ENCODE measurements around the gene IRF2. TPM values are rescaled to one million over a fixed set of nuclear protein-coding genes. Genes with fewer than 3 reads are reported as not detected.

The IRF2 gene
- total and polyA plus RNA-seq, 4 donors, result 14.1 to 49.4 (median 27.4) TPM

DNA sequence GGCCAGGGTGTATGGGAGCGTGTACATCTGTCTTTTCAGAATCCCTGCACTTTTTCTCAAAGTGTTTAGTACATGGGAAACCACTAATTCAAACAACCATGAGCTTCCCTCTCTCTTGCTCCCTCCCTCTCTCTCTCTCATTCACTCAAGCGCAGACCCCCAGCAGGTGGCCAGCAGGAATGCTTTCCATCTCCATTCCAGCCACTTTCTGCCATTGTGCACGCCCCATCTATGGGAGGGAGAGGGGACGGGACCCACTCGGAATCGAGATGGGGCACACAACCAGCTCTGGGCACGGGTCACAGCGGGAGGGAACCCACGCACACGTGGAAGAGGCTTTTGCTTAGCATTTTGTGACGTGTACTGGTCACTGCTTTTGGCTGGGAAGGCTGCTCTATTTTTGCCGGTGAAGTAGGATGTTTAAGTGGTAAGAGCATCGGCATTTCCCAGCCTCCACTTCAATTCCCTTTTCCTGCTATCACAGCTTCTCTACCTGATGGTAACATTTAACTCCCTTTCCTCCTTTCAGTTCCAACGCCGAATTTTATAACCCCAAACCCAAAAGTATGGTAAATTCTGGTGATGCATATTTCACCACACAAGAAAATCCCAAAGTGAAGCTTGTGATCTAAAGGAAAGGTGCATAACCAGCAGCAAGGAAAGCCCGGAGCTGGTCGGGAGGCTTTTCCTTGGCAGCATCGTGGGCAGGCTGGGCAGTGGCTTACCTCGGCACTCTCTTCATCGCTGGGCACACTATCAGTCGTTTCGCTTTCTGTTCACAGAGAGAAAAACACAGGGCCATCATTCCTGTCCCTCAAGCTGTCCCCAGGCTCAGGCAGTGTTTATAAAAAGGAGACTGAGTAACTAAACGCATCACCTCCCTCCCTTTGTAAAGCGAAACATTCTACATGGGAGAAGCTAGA lies 84.1 kb downstream of the IRF2 start:
- no peaks in the 10 kb centered on the region for H3K4me1 ChIP-seq (ENCODE audit: control insufficient read depth in 1 of 2, insufficient read depth in 2 of 2, low read length in 2 of 2)
- intact Hi-C loops (cut with DNase I), result loop anchor here in 1 of 2 donors (5.0 kb wide), 1 partner anchor 82 kb away; the partner anchor contains the start of gene IRF2

DNA sequence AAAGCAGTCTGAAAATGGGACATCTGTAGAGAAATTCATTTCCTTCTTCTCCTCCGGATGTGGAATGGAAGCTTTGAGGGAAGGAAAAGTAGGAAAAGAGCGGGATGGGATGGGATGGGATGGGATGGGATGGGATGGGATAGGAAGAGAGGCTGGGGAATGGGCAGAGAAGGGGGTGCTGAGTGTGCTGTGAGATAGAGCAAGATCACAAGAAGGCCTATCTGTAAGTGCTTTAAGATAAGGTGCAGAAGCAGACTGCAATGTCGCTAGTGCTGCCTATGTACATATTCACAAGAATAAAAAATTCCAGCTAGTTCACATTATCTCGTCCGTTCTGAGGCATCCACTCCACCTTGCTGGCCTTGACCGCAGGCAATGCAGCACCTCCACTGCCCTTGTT lies 86.2 kb downstream of the IRF2 start:
- 95 to 98% methylated on average over 6 of the region's 6 CpGs for WGBS, 2 donors
- no peaks in the 10 kb centered on the region for H3K27me3 ChIP-seq (ENCODE audit: control insufficient read depth in 1 of 2, insufficient read depth in 2 of 2, low read length in 1 of 2)
- no peak overlapping the region for H3K27ac ChIP-seq (ENCODE audit: low read depth in 1 of 2, low read length in 2 of 2)
- H3K4me1 ChIP-seq (ENCODE audit: control insufficient read depth in 1 of 2, insufficient read depth in 2 of 2, low read length in 2 of 2), result no peaks in the 10 kb centered on the region
- intact Hi-C loops (cut with DNase I), result loop anchor here in 1 of 2 donors (5.0 kb wide), 1 partner anchor 84 kb away; the partner anchor contains the start of gene IRF2
- ATAC-seq (ENCODE audit: low FRiP score), result no peak
- no peaks in the 10 kb centered on the region for H3K9me3 ChIP-seq (ENCODE audit: control insufficient read depth, low read length)
- peaks cover 0 to 15% of the 10 kb centered on the region in 2 donors for H3K36me3 ChIP-seq (ENCODE audit: control insufficient read depth in 1 of 2, insufficient read depth in 2 of 2, low read length in 1 of 2)
- DNase-seq, result no peak
- H3K4me3 ChIP-seq (ENCODE audit: low read length in 2 of 2), result no peak overlapping the region

More for the DNA sequence above, 84.1 kb downstream of the IRF2 start:
- Histone ChIP-seq H3K9me3 (ENCODE audit: control insufficient read depth, low read length) (no peaks in the 10 kb centered on the region), H3K27ac (ENCODE audit: low read depth in 1 of 2, low read length in 2 of 2) (no peak overlapping the region), H3K36me3 (ENCODE audit: control insufficient read depth in 1 of 2, insufficient read depth in 2 of 2, low read length in 1 of 2) (peaks cover 0 to 15% of the 10 kb centered on the region in 2 donors), H3K4me3 (ENCODE audit: low read length in 2 of 2) (no peak overlapping the region), H3K27me3 (ENCODE audit: control insufficient read depth in 1 of 2, insufficient read depth in 2 of 2, low read length in 1 of 2) (no peaks in the 10 kb centered on the region)
- ATAC-seq (ENCODE audit: low FRiP score) (no peak), DNase-seq (no peak)
- 77 to 80% methylated on average over 24 of the region's 24 CpGs for WGBS, 2 donors

DNA sequence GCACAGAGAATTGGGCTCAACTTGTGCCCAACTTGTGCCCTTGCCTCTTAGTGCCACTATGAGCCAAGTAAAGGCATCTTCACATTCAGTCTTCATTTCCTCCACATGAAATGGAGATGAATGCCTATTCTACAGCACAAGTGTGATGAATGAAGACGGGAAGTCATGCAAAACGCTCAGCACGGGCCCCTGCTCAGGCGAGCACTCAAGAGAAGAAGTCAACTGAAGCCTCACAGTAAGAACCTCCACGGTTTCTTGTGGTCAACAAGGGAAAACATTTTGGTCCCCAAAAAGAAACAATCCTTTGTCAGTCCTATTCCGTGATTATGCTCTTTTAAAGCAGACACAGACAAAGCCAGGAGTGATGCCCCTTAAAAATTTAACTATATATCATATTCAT lies 87.0 kb downstream of the IRF2 start:
- intact Hi-C loops (cut with DNase I), result loop anchor here in 1 of 2 donors (5.0 kb wide), 1 partner anchor 85 kb away; the partner anchor contains the start of gene IRF2
- no peak for ATAC-seq (ENCODE audit: low FRiP score)
- DNase-seq, result no peak
- whole genome bisulfite sequencing, 2 donors, result 92 to 96% methylated on average over 6 of the region's 6 CpGs
- no peak overlapping the region for H3K27ac ChIP-seq (ENCODE audit: low read depth in 1 of 2, low read length in 2 of 2)
- H3K27me3 ChIP-seq (ENCODE audit: control insufficient read depth in 1 of 2, insufficient read depth in 2 of 2, low read length in 1 of 2), result no peaks in the 10 kb centered on the region
- no peak overlapping the region for H3K4me3 ChIP-seq (ENCODE audit: low read length in 2 of 2)
- H3K9me3 ChIP-seq (ENCODE audit: control insufficient read depth, low read length), result no peaks in the 10 kb centered on the region
- H3K4me1 ChIP-seq (ENCODE audit: control insufficient read depth in 1 of 2, insufficient read depth in 2 of 2, low read length in 2 of 2), result no peaks in the 10 kb centered on the region
- H3K36me3 ChIP-seq (ENCODE audit: control insufficient read depth in 1 of 2, insufficient read depth in 2 of 2, low read length in 1 of 2), result peaks cover 0 to 11% of the 10 kb centered on the region in 2 donors

DNA sequence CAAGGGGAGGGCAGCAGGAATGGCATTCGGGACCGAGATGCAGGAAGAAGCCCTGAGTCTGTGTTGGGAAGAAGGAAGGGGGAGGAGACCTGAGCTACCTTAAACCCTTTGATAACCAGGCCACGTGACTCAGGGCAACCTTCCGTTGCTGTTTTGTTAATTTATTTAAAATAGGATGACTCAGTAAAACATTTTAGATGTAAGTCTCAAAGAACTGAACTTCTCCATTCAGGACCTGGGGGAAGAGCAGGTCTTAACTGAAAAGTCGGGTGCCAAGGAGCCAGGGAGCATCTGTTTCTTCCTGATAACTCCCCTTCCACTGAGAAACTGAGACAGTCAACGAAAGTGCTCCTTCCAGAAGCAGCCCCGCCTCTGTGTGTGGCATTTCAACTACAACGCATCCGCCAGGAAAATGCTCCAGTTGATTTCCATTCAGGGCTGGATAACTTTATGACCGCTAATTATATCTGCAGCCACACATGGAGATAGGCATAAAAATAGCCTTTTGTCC lies 88.0 kb downstream of the IRF2 start:
- Histone ChIP-seq H3K27ac (ENCODE audit: low read depth in 1 of 2, low read length in 2 of 2) (no peak overlapping the region), H3K4me3 (ENCODE audit: low read length in 2 of 2) (no peak overlapping the region), H3K9me3 (ENCODE audit: control insufficient read depth, low read length) (no peaks in the 10 kb centered on the region), H3K27me3 (ENCODE audit: control insufficient read depth in 1 of 2, insufficient read depth in 2 of 2, low read length in 1 of 2) (no peaks in the 10 kb centered on the region), H3K36me3 (ENCODE audit: control insufficient read depth in 1 of 2, insufficient read depth in 2 of 2, low read length in 1 of 2) (peaks cover 0 to 8% of the 10 kb centered on the region in 2 donors), H3K4me1 (ENCODE audit: control insufficient read depth in 1 of 2, insufficient read depth in 2 of 2, low read length in 2 of 2) (no peaks in the 10 kb centered on the region)
- DNase-seq (no peak), ATAC-seq (ENCODE audit: low FRiP score) (no peak)
- intact Hi-C loops (cut with DNase I), result loop anchor here in 1 of 2 donors (5.0 kb wide), 1 partner anchor 86 kb away; the partner anchor contains the start of gene IRF2
- WGBS, 2 donors, result 91% methylated on average over 10 of the region's 10 CpGs

DNA sequence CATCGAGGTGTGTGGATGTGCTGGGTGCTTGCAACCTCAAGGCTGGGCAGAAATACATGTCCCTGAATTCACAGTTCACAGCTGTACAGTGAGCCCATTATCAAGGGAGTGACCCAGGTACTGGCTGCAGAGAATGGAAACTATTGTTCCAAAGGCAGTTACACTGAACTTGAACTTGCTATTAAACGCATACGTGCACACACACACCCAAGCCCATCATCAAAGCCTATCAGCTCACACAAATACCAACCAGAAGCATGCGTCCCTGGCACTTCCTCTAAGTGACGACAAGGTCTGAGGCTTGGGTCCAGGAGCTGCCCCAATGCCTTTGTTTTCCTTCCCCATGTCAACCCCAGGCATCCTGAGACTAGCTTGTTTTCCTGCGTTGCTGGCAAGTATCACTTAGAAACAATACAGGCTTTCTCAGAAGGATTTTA lies 88.6 kb downstream of the IRF2 start:
- peaks cover 0 to 8% of the 10 kb centered on the region in 2 donors for H3K36me3 ChIP-seq (ENCODE audit: control insufficient read depth in 1 of 2, insufficient read depth in 2 of 2, low read length in 1 of 2)
- H3K27me3 ChIP-seq (ENCODE audit: control insufficient read depth in 1 of 2, insufficient read depth in 2 of 2, low read length in 1 of 2), result no peaks in the 10 kb centered on the region
- H3K9me3 ChIP-seq (ENCODE audit: control insufficient read depth, low read length), result no peaks in the 10 kb centered on the region
- ATAC-seq (ENCODE audit: low FRiP score), result peak; percentile 31
- WGBS, 2 donors, result 77 to 80% methylated on average over 6 of the region's 6 CpGs
- no peaks in the 10 kb centered on the region for H3K4me1 ChIP-seq (ENCODE audit: control insufficient read depth in 1 of 2, insufficient read depth in 2 of 2, low read length in 2 of 2)
- intact Hi-C loops (cut with DNase I), result loop anchor here in 1 of 2 donors (5.0 kb wide), 1 partner anchor 87 kb away; the partner anchor contains the start of gene IRF2
- H3K4me3 ChIP-seq (ENCODE audit: low read length in 2 of 2), result no peak overlapping the region
- DNase-seq, result peak in 1 of 2 donors; percentile 73
- peak overlapping the region in 1 of 2 donors; percentile 15 for H3K27ac ChIP-seq (ENCODE audit: low read depth in 1 of 2, low read length in 2 of 2)

DNA sequence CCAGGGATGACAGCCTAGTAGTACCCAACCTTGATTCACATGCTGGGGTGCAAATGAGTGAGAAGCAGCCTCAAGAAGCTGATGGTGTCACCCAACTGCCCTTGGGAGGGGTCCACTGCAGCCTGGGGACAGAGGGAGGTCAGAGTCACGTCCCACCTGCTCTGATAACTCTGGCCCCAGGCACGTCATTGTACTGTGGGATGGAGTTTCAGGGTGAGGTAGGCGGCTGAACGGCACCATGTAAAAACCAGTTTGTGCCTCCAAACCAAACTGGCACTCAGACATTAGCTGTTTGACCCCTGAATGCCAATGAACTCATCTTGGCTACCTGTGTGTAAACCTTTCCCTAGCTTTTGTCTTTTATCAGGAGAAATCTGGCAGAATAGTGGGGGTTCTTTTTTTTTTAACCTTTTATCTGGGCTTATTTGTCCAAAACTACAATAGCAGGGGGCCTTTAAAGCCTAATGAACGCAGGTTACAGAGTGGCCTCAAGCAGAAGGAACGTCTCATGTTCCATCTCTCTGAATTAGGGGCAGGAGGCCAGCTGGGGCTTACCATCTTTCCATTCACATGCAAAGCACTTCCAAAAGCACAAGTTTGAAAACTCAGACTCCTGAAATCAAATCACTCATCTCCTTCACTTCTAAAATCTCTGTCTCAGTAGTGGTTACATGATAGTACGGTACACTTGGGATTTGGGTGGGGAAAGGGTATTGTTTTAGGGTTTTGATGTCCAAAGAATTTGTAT lies 89.4 kb downstream of the IRF2 start:
- Histone ChIP-seq H3K36me3 (ENCODE audit: control insufficient read depth in 1 of 2, insufficient read depth in 2 of 2, low read length in 1 of 2) (peaks cover 0 to 4% of the 10 kb centered on the region in 2 donors), H3K27me3 (ENCODE audit: control insufficient read depth in 1 of 2, insufficient read depth in 2 of 2, low read length in 1 of 2) (no peaks in the 10 kb centered on the region), H3K27ac (ENCODE audit: low read depth in 1 of 2, low read length in 2 of 2) (peak overlapping the region in 1 of 2 donors; percentile 76), H3K4me1 (ENCODE audit: control insufficient read depth in 1 of 2, insufficient read depth in 2 of 2, low read length in 2 of 2) (no peaks in the 10 kb centered on the region), H3K4me3 (ENCODE audit: low read length in 2 of 2) (no peak overlapping the region), H3K9me3 (ENCODE audit: control insufficient read depth, low read length) (no peaks in the 10 kb centered on the region)
- intact Hi-C loops (cut with DNase I), result loop anchor here in 1 of 2 donors (5.0 kb wide), 1 partner anchor 87 kb away; the partner anchor contains the start of gene IRF2
- DNase-seq (no peak), ATAC-seq (ENCODE audit: low FRiP score) (peak; percentile 8)
- WGBS, 2 donors, result 71 to 76% methylated on average over 7 of the region's 7 CpGs

DNA sequence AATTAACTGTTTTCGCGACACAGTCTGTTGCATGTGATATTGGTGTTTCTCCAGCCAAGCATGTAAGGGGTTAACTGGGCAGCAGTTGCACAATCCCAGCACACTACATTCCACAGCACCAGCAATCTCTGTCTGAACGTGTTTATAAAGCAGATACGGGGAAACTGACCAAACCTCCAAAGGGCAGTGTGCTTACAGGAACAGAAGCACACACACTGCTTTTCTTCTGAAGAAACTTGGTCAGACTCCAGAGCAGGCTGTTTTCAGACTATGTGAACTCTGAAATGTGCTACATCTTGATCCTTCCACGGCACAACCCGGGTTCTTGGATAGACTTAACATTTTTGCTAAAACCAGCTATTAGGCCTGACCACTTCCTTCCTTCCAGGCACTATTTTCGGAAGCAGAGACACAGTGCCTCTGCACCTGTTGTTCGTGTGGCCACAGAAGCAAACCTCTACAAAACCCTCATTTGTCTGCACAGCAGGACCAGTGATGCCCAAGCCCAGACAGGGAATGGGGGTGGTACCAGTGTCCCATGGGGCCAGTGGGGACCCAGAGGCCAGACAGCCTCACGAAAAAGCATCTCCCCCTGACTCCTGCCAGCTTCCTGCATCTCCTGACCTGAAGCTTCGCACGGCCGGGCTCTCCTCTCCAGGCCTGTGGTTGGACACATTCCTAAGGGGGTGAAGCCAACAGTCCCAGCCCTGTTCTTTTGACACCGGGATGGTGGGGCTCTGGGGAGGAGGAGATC lies 90.1 kb downstream of the IRF2 start:
- Histone ChIP-seq H3K27me3 (ENCODE audit: control insufficient read depth in 1 of 2, insufficient read depth in 2 of 2, low read length in 1 of 2) (no peaks in the 10 kb centered on the region), H3K9me3 (ENCODE audit: control insufficient read depth, low read length) (no peaks in the 10 kb centered on the region), H3K4me3 (ENCODE audit: low read length in 2 of 2) (peak overlapping the region; percentile 29 to 54), H3K4me1 (ENCODE audit: control insufficient read depth in 1 of 2, insufficient read depth in 2 of 2, low read length in 2 of 2) (no peaks in the 10 kb centered on the region), H3K27ac (ENCODE audit: low read depth in 1 of 2, low read length in 2 of 2) (peak overlapping the region; percentile 69 to 76), H3K36me3 (ENCODE audit: control insufficient read depth in 1 of 2, insufficient read depth in 2 of 2, low read length in 1 of 2) (no peaks in the 10 kb centered on the region)
- ATAC-seq (ENCODE audit: low FRiP score) (peak; percentile 79), DNase-seq (peak in 1 of 2 donors; percentile 64)
- intact Hi-C loops (cut with DNase I), result no loop called here
- WGBS, 2 donors, result 4 to 5% methylated on average over 13 of the region's 13 CpGs
